ENCODE data around the gene S100A6.
A peak's percentile ranks its signal among the peaks of the same experiment; 100 is the strongest.
"Not testable (repeated sequence)": the region's sequence is repeated elsewhere in the genome, so short reads cannot be mapped to it uniquely, and the experiment has no call there.

Gene S100A6

DNA sequence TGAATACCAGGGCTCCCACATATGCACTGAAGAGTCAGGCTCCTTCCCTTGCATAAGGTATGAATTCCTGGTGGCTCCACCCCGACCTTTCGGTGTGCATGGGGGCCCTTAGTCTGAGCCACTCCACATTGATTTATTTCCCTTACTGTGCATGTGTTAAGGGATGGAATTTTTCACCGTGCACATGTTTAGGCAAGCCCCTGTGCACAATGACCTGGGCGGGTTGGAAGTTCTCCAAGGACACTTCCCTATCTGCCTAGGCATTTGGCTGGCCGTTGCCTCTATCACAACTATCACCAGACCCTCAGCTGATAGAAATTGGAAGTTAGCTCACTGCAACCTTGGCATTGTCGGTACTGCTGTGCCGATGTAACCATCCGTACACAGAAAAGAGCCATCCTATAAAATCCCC is 9.7 kb downstream of the S100A6 start:
- DNase-seq: no peak

DNA sequence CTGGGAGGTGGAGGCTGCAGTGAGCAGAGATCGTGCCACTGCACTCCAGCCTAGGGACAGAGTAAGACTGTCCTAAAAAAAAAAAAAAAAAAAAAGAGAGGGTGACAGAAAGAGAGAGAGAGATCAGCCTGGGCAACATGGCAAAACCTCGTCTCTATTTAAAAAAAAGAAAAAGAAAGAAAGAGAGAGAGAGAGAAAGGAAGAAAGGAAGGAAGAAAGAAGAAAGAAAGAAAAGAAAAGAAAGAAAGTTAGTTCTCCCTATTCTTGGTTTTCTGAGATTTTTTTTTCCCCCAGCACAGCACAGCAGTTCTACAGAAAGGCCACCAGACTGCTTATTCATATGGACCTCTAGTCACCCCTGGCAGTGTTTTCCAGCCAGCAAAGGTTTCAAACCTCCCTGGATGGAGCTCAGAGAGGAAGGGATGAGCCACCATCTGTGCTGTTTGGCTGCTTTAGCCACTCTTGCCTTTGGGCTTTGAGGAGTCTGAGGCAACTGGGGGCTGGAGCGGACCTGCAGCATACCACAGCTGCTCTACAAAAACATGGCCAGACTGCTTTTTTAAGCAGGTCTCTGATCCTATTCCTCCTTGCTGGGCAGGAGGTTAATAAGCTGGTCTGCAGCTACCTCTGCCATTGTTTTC is 10.6 kb downstream of the S100A6 start:
- DNase-seq: no peak

DNA sequence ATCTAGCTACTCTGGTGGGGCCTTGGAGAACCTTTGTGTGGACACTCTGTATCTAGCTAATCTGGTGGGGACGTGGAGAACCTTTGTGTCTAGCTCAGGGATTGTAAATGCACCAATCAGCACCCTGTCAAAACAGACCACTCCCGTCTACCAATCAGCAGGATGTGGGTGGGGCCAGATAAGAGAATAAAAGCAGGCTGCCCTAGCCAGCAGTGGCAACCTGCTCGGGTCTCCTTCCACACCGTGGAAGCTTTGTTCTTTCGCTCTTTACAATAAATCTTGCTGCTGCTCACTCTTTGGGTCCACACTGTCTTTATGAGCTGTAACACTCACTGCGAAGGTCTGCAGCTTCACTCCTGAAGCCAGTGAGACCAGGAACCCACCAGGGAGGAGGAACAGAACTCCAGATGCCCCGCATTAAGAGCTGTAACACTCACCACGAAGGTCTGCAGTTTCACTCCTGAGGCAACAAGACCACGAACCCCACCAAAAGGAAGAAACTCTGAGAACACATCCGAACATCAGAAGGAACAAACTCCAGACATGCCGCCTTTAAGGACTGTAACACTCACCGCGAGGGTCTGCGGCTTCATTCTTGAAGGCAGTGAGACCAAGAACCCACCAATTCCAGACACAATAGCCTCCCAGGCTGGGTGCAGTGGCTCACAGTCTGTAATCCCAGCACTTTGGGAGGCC is 13.3 kb downstream of the S100A6 start:
- DNase-seq: not testable (repeated sequence)

DNA sequence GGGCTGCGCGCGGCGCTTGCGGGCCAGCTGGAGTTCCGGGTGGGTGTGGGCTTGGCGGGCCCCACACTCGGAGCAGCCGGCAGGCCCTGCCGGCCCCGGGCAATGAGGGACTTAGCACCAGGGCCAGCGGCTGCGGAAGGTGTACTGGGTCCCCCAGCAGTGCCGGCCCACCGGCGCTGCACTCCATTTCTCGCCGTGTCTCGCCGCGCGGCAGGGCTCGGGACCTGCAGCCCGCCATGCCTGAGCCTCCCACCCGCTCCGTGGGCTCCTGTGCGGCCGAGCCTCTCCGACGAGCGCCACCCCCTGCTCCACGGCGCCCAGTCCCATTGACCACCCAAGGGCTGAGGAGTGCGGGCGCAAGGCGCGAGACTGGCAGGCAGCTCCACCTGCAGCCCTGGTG is 14.0 kb downstream of the S100A6 start:
- not testable (repeated sequence) for DNase-seq

DNA sequence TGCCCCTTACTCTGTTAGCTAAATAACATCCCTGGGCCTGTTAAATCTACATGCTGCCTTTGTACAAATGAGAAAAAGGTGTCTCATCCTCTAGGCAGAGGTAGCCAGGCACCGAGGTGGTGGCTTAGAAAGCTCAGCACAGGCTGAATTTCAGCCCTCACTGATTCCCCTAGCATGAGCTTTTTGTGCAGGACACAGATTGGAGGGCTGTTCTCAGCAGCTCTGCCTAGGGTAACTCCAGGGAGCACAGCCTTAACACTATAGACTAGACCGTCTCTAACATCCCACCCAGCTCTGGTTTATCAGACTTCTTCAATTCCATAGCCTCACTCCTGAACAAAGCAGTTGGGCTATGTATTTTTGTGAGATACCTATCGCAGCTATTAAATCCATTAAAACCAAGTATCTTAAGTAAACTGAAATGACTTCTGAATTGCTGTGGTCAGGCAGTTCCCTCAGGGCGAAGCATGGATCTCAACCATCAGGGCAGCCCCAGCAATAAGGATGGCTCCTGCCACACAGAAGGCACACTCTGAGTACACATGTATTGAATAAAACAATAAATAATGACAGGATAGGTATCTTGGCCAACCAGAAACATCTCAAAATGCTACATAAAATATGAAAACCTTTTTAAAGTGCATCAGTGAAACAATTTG is 14.8 kb downstream of the S100A6 start:
- DNase-seq: no peak

DNA sequence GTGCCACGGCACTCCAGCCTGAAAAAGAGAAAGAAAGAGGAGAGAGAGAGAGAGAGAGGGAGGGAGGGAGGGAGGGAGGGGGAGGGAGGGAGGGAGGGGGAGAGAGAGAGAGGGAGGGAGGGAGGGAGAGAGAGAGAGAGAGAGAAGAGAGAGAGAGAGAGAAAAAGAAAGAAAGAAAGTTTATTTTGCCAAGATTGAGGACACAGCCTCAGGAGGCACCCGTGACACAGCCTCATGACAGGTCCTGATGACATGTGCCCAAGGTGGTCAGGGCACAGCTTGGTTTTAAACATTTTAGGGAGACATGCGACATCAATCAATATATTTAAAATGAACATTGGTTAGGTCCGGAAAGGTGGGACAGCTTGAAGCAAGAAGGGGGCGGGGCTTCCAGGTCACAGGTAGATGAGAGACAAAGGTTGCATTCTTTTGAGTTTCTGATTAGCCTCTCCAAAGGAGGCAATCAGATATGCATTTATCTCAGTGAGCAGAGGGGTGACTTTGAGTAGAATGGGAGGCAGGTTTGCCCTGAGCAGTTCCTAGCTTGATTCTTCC is 15.6 kb downstream of the S100A6 start:
- DNase-seq: not testable (repeated sequence)

DNA sequence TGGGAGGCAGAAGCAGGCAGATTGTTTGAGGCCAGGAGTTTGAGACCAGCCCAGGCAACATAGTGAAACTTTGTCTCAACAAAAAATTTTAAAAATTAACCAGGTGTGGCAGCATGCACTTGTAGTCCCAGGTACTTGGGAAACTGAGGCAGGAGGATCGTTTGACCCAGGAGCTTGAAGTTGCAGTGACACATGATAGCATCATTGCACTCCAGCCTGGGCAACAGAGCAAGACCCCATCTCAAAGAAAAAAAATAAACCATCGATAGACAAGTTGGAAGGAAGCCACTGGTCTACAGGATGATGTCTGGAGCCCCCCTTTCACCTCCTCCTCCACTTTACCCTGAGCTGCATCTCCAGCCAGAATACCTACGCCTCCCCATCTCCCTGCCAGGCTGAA is 16.5 kb downstream of the S100A6 start:
- no peak for DNase-seq

DNA sequence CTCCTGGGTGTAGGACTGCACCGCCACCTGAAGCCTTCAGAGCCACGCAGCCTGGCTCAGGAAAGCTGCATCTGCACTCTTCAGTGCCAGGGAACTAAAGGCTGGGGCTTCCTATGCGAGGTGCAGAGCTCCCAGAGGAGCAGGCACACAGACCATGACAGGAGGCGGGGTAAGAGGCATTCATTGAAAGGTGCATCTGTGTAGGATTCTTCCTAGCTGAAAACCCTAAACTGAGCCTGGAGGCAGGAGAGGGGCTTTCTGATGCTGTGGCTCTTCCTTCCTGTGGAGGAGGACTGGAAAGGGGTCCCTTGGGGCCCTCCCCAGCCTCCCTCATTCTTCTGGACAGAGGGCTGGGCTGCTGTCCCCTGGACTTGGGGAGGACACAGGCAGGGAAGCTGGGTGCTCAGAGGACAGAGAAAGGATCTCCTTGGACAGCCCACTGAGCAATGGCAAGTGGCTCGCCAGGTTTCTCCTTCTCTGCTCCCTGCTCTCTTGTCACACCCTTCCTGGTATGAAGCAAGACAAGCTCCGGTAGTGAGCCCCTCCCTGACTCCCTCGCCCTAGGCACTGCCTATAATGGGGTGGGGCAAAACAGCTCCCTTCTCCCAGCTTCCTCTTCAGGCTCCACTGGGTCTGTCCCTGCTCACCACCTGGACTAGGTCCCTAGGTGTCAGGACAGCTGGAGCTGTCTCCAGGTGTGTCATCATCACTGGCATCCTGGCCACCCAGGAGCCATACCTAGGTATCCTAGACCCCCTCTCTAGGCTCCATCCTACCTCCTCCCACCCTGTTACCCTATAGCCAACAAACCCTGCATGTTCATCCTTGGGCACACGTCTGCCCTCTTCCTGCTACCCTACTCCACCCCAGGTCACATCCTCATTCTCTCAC is 20.0 kb downstream of the S100A6 start:
- no peak for DNase-seq

DNA sequence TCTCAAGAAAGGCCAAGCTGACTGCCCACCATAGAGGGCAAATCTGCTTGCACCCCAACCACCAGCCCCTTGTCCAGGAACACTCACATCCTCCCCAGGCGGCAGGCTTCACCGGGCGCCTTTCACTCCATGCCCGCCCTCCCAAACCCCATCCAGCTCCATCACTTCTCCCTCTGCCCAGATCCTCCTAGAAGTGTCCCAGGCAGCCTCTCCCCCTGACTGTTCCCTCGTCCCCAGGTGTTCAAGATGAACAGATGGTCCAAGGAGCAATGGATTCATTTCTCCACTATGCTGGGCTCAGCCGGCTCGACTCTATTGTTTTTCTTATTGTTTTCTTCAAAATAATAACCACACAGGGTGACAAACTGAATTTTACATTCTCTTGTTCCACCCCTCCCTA is 22.1 kb downstream of the S100A6 start:
- DNase-seq: no peak

DNA sequence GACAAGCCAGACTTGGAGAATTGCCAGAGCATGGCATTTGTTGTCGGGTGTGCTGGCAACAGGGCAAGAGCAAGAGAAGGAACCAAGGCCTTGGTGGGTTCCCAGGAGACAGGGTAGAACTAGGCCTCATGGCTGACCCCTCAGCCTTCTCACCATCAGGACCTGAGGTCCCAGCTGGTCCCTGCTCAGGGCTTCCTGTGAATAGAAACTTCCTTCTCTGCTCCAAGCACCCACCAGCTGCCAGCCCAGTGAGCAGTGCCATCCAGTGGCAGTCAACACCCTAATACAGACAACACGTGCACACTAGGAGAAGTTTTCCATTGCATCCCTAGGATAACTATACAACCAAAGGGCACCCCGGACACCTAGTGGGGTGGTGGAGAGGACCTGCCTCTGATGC is 22.8 kb downstream of the S100A6 start:
- DNase-seq: no peak

DNA sequence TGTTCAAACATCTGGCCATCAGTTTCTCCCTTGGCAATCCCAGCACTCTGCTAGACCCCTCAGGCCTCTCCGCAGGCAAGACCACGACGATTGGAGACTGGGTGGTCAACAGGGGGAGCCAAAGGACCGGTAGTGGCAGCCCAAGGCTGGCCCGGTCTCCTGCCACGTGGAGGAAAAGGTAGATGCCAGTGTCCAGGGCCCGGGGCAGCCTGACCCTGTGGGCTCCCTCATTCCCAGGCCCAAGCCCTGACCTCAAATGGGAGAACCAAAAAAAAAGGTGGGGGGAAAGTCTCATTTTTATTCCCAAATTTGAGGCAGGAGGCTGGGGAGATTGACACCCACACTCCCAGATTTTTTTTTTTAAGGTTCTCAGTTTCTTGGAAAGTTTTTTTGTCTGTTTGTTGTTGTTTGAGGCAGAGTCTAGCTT is 24.8 kb downstream of the S100A6 start:
- peak; percentile 89 for DNase-seq

DNA sequence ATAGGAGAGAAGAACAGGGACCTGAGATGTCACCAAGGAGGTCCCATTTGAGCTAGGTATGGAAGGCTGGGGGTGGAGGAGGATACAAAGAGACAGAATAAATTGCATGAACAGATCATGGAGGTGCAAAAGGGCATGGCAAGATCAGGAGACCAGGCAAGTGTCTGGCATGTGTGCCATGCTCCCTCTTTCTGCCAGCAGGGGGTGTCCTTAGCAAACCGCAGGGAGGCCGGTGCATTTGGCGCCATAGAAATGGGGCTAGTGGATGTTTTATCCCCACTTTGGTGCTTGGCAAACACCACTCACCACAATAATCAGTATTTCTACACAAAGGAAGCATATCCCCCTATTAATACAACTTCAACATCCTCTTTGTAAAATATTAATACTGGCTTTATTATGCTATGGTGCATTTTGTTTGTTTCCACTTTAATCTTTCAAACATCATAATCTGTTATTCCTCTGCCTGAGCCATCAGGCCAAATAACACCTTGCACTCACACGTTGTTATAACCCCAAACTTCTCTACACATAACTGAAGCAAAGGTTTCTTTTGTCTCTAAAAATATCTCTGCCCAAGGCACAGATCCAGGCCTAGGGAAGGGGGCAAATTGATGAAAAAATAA is 25.9 kb downstream of the S100A6 start:
- peak; percentile 81 for DNase-seq

DNA sequence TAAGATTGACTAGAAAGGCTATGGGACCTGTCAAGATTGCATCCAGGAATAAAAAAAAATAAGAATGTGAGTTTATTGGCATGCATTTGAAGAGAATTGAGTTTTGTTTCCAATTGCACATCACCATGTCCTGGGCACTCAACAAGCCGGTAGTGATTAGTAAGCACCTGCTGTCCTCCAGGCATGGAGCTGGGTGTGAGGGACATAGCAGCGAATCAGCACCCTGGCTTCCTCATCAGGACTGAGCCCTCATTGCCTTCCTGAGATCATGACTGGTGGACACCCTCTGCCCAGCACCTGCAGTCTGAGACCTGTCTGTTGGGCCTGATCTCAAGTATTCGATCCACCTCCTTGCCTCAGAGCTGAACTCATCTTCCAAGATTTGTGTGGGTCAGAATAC is 26.8 kb downstream of the S100A6 start:
- DNase-seq: no peak

DNA sequence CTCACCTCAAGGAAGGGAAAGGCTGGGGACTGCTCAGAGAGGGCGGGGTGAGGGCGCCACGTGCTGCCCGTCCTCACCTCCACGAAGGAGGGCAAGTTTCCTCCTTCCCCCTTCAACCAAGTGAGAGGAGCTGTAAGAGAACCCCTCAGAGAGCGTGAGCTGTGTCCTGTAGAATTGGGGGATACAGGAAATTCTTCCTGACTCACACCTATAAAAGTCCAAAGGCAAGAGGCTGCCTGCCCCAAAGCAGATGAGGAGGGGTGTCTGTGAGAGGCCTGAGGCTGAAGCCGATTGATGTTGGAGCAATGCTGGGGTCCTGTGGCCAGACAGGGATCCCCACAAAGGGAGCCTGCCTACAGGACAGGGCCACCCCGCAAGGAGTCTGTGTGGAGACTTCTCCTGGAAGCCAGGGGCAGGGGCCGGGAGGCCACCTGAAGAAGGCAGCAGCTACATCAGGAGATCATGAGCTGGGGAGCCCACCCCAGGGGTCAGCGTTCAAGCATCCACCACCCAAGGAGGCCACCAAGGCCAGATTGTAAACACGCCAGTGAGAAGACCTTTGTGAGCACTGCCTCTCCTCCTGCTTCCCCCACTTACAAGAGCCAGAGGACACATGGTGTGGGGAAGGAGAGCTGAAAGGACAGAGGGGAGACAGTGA is 27.7 kb downstream of the S100A6 start:
- DNase-seq: no peak

DNA sequence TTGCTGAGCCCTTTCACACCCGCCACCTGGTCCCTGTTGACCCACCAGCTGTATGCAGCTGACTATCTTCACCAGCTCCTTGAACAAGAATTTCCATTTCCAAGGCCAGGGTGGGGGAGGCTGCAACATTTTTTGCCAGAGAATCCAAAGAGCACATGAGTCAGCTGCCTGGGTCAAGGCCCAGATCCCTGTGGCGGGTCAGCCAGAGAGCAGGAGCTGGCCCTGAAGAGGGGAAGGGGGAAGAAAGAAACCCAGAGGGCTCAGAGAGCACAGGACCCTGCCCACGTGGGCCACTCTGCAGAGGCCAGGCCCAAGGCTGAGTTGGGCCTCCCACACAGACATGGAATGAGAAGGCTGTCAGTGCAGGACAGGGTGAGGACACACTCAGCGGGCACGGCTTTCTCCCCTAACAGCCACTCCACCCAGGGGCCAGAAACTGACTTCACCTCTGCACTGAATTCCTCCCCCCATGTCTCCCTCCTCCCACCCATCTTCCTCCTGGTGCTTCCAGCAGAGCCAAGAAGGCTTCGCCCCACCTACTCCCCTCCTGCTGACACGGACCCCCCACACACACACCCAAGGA is 28.9 kb downstream of the S100A6 start:
- DNase-seq: no peak

DNA sequence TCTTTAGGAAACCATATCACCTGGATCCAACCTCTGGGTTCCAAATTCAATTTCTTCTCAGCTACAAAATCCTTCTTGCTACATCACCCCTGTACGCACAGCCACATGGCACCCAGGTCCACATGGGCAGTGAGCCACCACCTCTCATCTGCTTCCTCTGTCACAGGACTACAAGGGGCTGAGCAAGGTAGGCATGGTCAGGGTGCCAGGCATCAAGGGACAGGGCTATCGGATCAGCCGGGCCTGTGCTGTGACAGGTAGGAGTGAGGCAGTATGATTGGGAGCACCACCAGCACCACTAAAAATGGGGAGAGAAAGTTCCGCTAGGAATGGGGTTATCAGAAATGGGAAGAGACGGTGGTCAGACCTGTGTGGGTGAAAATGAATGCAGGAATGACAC is 29.4 kb downstream of the S100A6 start:
- DNase-seq: no peak

DNA sequence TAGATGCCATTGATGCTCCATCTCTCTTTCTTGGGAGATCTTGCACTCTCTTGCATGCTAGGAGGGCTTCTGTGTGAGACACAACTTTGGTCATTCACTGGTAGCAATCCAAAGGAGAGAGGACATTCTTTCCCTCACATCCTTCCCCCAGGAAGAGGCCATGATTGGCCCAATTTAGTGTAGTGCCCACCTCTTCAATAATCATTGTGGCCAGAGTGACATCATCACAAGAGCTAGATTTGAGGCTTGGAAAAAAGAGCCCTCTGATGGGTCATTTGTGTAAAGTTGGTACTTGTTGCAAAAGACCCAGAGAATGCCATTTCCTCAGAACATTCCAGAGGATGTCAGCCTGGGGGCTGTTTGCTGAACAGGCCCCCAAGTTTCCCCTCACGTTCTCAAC is 30.2 kb downstream of the S100A6 start:
- no peak for DNase-seq

DNA sequence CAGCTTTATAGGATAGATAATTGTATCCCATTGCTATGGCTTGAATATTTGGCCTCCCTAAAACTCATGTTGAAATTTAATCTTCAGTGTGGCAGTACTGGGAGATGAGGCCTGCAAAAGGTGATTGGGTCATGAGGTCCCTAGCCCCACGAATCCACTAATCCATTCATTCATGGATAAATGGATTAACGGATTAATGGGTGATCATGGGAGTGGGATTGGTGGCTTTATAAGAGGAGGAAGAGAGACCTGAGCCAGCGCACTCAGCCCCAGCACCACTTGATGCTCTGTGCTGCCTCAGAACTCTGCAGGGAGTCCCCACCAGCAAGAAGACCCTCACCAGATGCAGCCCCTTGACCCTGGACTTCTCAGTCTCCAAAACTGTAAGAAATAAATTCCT is 32.0 kb downstream of the S100A6 start:
- DNase-seq: no peak

DNA sequence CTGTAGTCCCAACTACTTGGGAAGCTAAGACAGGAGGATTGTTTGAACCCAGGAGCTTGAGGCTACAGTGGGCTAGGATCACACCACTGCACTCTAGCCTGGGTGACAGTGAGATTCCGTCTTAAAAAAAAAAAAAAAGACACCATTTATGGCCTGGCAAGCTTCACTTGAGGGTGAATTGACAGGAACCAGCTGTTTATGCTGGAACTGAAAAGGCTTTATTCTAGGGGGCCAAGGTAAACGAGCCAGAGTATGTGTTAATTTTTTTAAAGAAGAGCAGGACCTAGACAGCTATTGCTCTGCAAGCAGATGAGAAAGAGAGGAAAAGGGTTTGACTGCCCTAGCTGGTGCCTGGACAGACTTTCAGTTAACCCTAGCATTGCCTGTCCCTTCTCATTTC is 37.0 kb downstream of the S100A6 start:
- DNase-seq: no peak

DNA sequence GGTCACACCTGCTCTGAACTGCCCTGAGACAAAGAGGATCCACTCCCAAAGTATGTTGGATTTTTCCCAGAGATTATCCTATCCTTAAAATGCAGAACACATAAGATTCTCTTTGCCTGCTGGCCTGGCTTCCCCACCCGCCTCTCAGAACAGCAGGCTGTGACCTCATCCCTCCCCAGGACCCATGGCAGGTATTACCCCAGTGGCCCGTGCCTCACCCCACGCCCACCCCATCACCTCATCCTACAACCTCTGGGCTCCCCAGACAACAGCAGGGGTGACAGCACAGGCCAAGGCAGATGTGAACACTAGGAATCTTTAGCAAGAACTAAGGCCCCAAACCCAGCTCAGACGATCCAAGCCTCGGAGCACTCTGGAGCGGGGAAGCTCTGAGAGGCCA is 40.3 kb downstream of the S100A6 start:
- no peak for DNase-seq

DNA sequence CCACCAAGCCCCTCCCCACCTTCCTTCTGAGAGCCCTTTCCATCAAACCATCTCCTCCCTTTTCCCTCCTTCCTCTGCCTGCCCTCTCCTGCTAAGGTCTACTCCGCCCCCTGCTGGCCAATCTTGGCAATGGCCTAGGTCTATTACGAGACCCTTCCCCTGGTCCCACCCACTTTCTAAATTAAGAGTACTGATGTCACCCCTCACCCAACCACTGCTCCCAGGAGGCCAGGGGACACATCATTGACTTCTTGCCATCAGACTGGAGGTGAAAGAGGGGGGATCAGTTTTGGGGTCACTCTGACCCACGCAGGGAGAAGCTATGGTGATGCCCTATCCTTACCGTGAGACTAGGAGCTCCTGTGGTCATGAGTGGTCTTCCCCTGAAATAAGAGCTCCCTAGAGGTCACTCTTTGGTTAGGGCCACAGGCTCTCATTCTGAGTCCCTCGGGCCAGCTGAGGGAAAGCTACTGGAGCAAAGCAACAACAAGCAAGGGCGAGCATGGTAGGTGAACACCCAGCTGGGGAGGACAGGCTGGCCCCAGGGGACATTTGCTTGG is 40.7 kb downstream of the S100A6 start:
- peak; percentile 76 for DNase-seq

Measured in activated CD4-positive, alpha-beta T cell treated with anti-CD3 and anti-CD28 coated beads, Interleukin-2, amount 50 U/mL, for 16 hours (primary cell).